Breast epithelium (tissue), 3 donors: Measurements from ENCODE around the gene CYYR1.

ENCODE experiments used
- CTCF ChIP-seq, 3 donors: fragments of 450-650 bp; IDR thresholded peaks; one replicate each; pipeline ENCODE4 v1.5.1; 2016 to 2017; ENCODE audit warnings: antibody characterized with exemption in 3 of 3, mild to moderate bottlenecking in 3 of 3, moderate library complexity in 3 of 3
- POLR2A ChIP-seq: fragments of 450-650 bp; IDR thresholded peaks from one replicate; pipeline ENCODE4 v1.6.1; 2016; ENCODE audit warnings: antibody characterized with exemption, mild to moderate bottlenecking, moderate library complexity

GRCh38 chr21:26554365-26554764, 18.7 kb downstream of the CYYR1 start:
- TF ChIP-seq POLR2A (no peak), CTCF (IDR thresholded peaks at IDR 0.05) (no peak)
